IPS-18c (cell line): ENCODE measurements around the gene PNMA6A.
A peak's percentile ranks its signal among the peaks of the same experiment; 100 is the strongest.
"Not testable (repeated sequence)": the region's sequence is repeated elsewhere in the genome, so short reads cannot be mapped to it uniquely, and the experiment has no call there.

Experiments
- H3K4me3 ChIP-seq: 2 replicates; pipeline ENCODE4 v1.7.0; 2013; ENCODE audit warnings: low read depth, mild to moderate bottlenecking, low read length, moderate library complexity; ENCODE audit not compliant: insufficient read depth
- H3K9me3 ChIP-seq: one replicate; pipeline ENCODE4 v1.6.1; 2013; ENCODE audit warnings: mild to moderate bottlenecking, low read length, moderate library complexity; ENCODE audit not compliant: control insufficient read depth, insufficient read depth

The PNMA6A gene

GRCh38 chrX:153071909-153072583 lies at the start of gene PNMA6A:
TSS of gene PNMA6A (plus strand) at chrX:153072454. CDS start at chrX:153073063, 609 bp downstream.
- not testable (repeated sequence) for H3K9me3 ChIP-seq, H3K4me3 ChIP-seq

DNA sequence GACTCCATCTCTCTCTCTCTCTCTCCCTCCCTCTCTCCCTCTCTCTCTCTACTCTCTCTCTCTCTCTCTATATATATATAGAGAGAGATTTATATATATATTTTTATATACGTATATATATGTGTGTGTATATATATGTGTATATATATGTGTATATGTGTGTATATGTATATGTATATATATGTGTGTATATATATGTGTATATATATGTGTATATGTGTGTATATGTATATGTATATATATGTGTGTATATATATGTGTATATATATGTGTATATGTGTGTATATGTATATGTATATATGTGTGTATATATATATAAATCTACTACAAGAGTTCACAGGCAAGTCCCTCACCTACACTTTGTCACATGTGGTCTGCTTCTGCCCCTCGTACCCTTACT lies 45.8 kb upstream of the PNMA6A start:
- H3K4me3 ChIP-seq: not testable (repeated sequence)
- H3K9me3 ChIP-seq: peaks cover 12% of the 10 kb centered on the region

GRCh38 chrX:153028487-153028886 lies 43.8 kb upstream of the PNMA6A start:
- H3K9me3 ChIP-seq: peaks cover 13% of the 10 kb centered on the region
- not testable (repeated sequence) for H3K4me3 ChIP-seq

DNA sequence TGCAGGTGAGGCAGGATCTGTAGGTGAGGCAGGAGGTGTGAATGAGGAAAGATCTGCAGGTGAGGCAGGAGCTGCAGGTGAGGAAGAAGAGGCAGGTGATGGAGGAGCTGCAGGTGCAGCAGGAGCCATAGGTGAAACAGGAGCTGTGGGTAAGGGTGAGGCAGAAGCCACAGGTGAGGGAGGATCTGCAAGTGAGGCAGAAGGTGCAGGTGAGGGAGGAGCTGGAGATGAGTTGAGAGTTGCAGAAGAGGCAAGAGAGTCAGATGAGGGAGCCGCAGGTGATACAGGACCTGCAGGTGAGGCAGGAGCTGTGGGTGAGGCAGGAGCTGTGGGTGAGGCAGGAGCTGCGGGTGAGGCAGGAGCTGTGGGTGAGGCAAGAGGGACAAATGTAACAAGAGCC lies 43.1 kb upstream of the PNMA6A start:
- H3K9me3 ChIP-seq: peaks cover 15% of the 10 kb centered on the region
- H3K4me3 ChIP-seq: no peak overlapping the region

GRCh38 chrX:153029875-153030274 lies 42.4 kb upstream of the PNMA6A start:
- Histone ChIP-seq H3K4me3 (no peak overlapping the region), H3K9me3 (peaks cover 16% of the 10 kb centered on the region)

- Histone ChIP-seq H3K4me3 (no peak overlapping the region), H3K9me3 (peaks cover 20% of the 10 kb centered on the region)
These were observed 41.5 kb upstream of the PNMA6A start for GRCh38 chrX:153030801-153031200.

GRCh38 chrX:153032397-153033118 lies 39.7 kb upstream of the PNMA6A start:
- peak overlapping the region; percentile 15; the same call in 1 of the 2 replicates for H3K4me3 ChIP-seq

DNA sequence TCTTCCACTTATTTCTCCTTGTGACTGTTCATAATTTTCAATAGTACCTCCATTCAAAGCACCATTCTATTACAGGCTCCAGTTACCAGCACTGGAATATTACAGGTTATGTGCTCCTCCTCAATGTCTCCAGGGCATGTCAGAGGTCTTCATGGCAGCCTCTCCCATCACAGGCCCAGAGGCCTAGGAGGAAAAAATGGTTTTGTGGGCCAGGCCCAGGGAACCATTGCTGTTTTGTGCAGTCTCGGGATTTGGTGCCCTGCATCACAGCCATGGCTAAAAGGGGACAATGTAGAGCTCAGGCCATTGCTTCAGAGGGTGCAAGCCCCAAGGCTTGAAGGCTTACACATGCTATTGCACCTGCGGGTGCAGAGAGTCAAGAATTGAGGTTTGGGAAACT lies 23.2 kb upstream of the PNMA6A start:
- Histone ChIP-seq H3K4me3 (no peak overlapping the region), H3K9me3 (peaks cover 27% of the 10 kb centered on the region)

More at GRCh38 chrX:153032397-153033118, 39.7 kb upstream of the PNMA6A start:
- H3K9me3 ChIP-seq: peaks cover 23% of the 10 kb centered on the region

DNA sequence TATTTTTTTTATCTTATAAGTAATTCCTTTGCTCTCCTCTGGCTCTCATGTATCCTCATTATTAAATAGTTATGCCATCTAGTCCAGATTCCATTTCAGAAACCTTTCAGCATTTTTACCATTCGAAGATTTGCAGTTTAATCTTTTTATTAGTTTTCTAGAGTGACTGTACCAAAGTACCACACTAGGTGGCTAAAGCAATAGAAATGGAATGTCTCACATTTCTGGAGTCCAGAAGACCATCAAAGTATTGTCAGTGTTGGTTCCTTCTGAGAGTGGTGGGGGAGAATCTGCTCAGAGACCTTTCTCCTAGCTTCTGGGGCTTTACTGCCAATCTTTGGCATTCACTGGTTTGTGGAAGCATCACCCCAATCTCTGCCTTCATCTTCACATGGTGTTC lies 19.7 kb upstream of the PNMA6A start:
- H3K9me3 ChIP-seq: peaks cover 18% of the 10 kb centered on the region
- no peak overlapping the region for H3K4me3 ChIP-seq

DNA sequence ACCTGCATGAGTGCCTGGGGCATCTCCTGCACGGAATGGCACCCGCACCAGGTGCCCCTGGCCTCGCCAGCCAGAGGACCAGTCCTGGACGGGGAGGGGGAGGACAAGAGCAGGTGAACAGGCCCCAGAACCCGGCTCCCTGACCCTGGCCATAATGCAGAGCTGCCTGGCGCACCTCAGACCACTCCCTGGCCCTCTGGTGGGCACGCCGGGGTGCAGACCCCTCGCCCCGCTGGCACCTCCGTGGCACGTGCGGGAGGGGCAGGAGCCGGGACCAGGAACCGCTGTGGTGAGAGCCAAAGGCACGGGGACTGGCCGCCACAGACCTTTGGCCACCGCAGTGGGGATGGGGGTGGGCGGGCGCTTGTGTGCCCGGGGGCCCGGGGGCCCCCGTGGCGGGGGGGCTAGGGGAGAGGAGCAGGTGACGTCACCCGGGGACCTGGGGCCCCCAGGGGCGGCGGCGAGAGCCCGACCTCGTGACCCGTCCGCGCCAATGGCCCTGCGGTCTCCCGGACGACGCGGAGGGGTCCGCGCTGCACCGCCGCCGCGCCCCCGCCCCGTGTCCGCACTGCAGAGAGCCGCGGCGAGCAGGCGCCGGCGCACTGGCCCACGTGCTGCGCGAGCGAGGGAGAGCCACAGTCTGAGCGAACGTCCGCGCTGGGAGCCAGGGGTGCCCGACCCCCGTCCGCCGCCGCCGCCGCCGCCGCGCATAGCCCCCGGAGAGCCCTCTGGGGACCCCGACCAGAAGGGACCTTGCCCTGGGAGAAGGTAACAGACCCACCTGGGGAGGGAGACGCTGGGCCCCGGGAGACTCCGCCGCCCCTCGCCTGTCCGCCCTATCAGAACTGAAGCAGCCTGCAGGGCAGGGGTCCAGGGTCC lies 16.1 kb upstream of the PNMA6A start, which contains the start of gene PNMA3:
Gene PNMA3 (plus strand): TSS at position 600 of the 879 bp plus-strand sequence. CDS start 586 bp downstream, outside the sequence.
- peak within 1 kb of the TSS; percentile 20; the same call in 1 of the 2 replicates for H3K4me3 ChIP-seq

DNA sequence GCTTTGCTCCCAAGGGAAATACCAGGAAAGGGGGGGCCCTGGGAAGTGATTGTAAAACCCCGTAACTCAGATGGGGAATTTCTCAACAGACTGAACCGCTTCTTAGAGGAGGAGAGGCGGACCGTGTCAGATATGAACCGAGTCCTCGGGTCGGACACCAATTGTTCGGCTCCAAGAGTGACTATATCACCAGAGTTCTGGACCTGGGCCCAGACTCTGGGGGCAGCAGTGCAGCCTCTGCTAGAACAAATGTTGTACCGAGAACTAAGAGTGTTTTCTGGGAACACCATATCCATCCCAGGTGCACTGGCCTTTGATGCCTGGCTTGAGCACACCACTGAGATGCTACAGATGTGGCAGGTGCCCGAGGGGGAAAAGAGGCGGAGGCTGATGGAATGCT lies 15.0 kb upstream of the PNMA6A start:
- Histone ChIP-seq H3K9me3 (peaks cover 17% of the 10 kb centered on the region), H3K4me3 (no peak overlapping the region)

More for the DNA sequence above, 16.1 kb upstream of the PNMA6A start, which contains the start of gene PNMA3:
- peaks cover 17% of the 10 kb centered on the region for H3K9me3 ChIP-seq

GRCh38 chrX:153059191-153060094 lies 12.8 kb upstream of the PNMA6A start:
- Histone ChIP-seq H3K9me3 (peaks cover 15% of the 10 kb centered on the region), H3K4me3 (no peak overlapping the region; the same call in 1 of the 2 replicates)

- Histone ChIP-seq H3K4me3 (no peak overlapping the region; the same call in 1 of the 2 replicates), H3K9me3 (peaks cover 15% of the 10 kb centered on the region)
These were observed 12.2 kb upstream of the PNMA6A start for GRCh38 chrX:153060095-153060445.

DNA sequence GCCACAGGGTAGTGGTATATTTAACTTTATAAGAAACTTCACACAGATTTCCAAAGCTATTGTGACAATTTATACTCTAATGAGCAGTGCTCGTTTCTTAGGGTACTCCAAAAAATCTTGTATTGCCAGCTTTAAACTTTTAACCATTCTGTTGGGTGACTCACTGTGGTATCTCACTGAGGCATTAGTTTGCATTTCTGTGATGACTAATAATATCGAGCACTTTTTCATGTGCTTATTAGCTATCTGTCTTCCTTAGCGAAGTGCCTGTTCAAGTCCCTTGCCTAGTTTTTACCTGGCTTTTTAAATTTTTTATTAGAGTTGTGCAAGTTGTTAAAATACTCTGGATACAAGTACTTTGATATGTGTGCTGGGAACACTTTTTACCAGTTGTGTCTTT lies 10.5 kb upstream of the PNMA6A start:
- Histone ChIP-seq H3K4me3 (no peak overlapping the region), H3K9me3 (peaks cover 15% of the 10 kb centered on the region)

DNA sequence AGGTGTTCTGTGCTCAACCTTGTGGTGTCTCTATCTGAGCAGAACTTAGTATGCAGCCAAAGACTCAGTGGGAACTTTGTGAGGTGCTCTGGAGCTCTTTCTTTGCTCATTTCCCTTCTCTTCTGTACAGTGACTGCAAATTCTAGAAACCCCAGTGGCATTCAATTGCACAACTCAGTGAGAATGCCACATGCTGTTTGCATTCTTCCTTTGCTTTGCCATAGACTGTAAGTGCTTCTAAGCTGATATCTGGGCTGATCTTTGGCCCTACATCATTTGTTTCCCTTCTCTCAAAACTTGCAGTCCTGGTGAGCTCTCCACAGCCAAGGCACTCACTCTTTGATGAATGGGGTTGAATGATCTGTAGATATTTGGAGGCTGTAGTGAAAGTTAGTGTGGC lies 8.9 kb upstream of the PNMA6A start:
- Histone ChIP-seq H3K4me3 (no peak overlapping the region; the same call in 1 of the 2 replicates), H3K9me3 (peaks cover 11% of the 10 kb centered on the region)

GRCh38 chrX:153064061-153064460 lies 8.2 kb upstream of the PNMA6A start:
- Histone ChIP-seq H3K9me3 (peaks cover 7% of the 10 kb centered on the region), H3K4me3 (no peak overlapping the region)
